Measurements from ENCODE around the gene MYH6. TPM values are rescaled to one million over a fixed set of nuclear protein-coding genes. Genes with fewer than 3 reads are reported as not detected.
A peak's percentile ranks its signal among the peaks of the same experiment; 100 is the strongest.
"Not testable (repeated sequence)": the region's sequence is repeated elsewhere in the genome, so short reads cannot be mapped to it uniquely, and the experiment has no call there.

MYH6 gene
- total RNA-seq: 1 to 10 TPM; 1.4 to 1.5 TPM
- under 1 TPM in 3 of 6 donors, not detected in 3; 0.03 to 0.05 (median 0.04) TPM for polyA plus RNA-seq (ENCODE audit: insufficient read length in 6 of 6)
- long read RNA-seq, donor 1: 0 reads
- long read RNA-seq, donor 2: 0 reads
- long read RNA-seq, donor 3: 0 reads
- long read RNA-seq, donor 4: 0 reads
- long read RNA-seq, donor 5: 0 reads
- long read RNA-seq, donor 6: 0 reads
- long read RNA-seq, donor 7: 0 reads
- long read RNA-seq, donor 8: 0 reads
- long read RNA-seq, donor 9: 0 reads
- long read RNA-seq, donor 10: 0 reads
- long read RNA-seq, donor 11: 0 reads
- long read RNA-seq, donor 12: 0 reads

- TF ChIP-seq CTCF (IDR thresholded peaks at IDR 0.05): no peak
- DNase-seq: peak in 1 of 4 donors; percentile 39
- intact Hi-C loops (cut with DNase I): no loop called here
- Histone ChIP-seq H3K4me1 (no peaks in the 10 kb centered on the region), H3K27me3 (peaks cover 0 to 27% of the 10 kb centered on the region in 2 donors), H3K36me3 (no peaks in the 10 kb centered on the region), H3K9me3 (no peaks in the 10 kb centered on the region), H3K4me3 (no peak within 1 kb of the TSS), H3K27ac (no peak within 1 kb of the TSS)
- ATAC-seq: no peak
These were observed at the start of gene MYH6 for GRCh38 chr14:23407516-23408306. MYH6 (minus strand) TSS chr14:23408273; CDS start chr14:23407223, 1,050 bp downstream.

- H3K36me3 ChIP-seq; intact Hi-C loops (cut with DNase I); H3K4me3 ChIP-seq; H3K9me3 ChIP-seq; H3K27ac ChIP-seq; H3K4me1 ChIP-seq; ATAC-seq; DNase-seq: not testable (repeated sequence)
- H3K27me3 ChIP-seq: peaks cover 3 to 50% of the 10 kb centered on the region in 2 donors
These were observed 49.0 kb upstream of the MYH6 start for GRCh38 chr14:23456883-23457586.

- Histone ChIP-seq H3K4me1 (no peaks in the 10 kb centered on the region), H3K36me3 (no peaks in the 10 kb centered on the region), H3K27ac (no peak overlapping the region), H3K27me3 (peaks cover 3 to 42% of the 10 kb centered on the region in 2 donors), H3K9me3 (peaks cover 0 to 3% of the 10 kb centered on the region in 2 donors), H3K4me3 (no peak overlapping the region)
- no peak for TF ChIP-seq CTCF (IDR thresholded peaks at IDR 0.05)
- no peak for DNase-seq
- intact Hi-C loops (cut with DNase I): no loop called here
- no peak for ATAC-seq
These were observed 46.4 kb upstream of the MYH6 start for GRCh38 chr14:23454445-23454856.

GRCh38 chr14:23452237-23452636, 44.2 kb upstream of the MYH6 start:
- peaks cover 0 to 27% of the 10 kb centered on the region in 2 donors for H3K27me3 ChIP-seq
- intact Hi-C loops (cut with DNase I): no loop called here
- peaks cover 0 to 3% of the 10 kb centered on the region in 2 donors for H3K9me3 ChIP-seq
- TF ChIP-seq CTCF (IDR thresholded peaks at IDR 0.05): no peak
- no peaks in the 10 kb centered on the region for H3K4me1 ChIP-seq
- ATAC-seq (no peak), DNase-seq (no peak)
- H3K27ac ChIP-seq: no peak overlapping the region
- no peak overlapping the region for H3K4me3 ChIP-seq
- no peaks in the 10 kb centered on the region for H3K36me3 ChIP-seq

GRCh38 chr14:23450379-23450778, 42.3 kb upstream of the MYH6 start:
- ATAC-seq: no peak
- Histone ChIP-seq H3K4me3 (no peak overlapping the region), H3K27ac (no peak overlapping the region), H3K27me3 (peaks cover 0 to 27% of the 10 kb centered on the region in 2 donors), H3K36me3 (no peaks in the 10 kb centered on the region), H3K9me3 (peaks cover 0 to 3% of the 10 kb centered on the region in 2 donors), H3K4me1 (no peaks in the 10 kb centered on the region)
- TF ChIP-seq CTCF (IDR thresholded peaks at IDR 0.05): no peak
- intact Hi-C loops (cut with DNase I): no loop called here
- no peak for DNase-seq
